Aorta (tissue), 5 donors: ENCODE results near the gene WDR45B. TPM values are rescaled to one million over a fixed set of nuclear protein-coding genes. Genes with fewer than 3 reads are reported as not detected.

Experiments
- ATAC-seq: fragments of 200-7000 bp; cut with Tn5 transposase; one replicate; pipeline ENCODE4 v1.9.1; 2022; ENCODE audit warnings: moderate library complexity; ENCODE audit not compliant: low FRiP score
- DNase-seq, 2 donors: peaks; one replicate each; pipeline ENCODE4 v3.0.0-alpha.2; 2020
- H3K27ac ChIP-seq, 2 donors: one replicate each; pipeline ENCODE4 v1.5.1; 2013; ENCODE audit warnings: low read length in 2 of 2, mild to moderate bottlenecking in 2 of 2, moderate library complexity in 2 of 2, control low read depth in 1 of 2, inconsistent platforms in 1 of 2, low read depth in 1 of 2
- H3K27me3 ChIP-seq, 2 donors: one replicate each; pipeline ENCODE4 v1.6.1; 2013; ENCODE audit warnings: control low read depth in 1 of 2, low read length in 1 of 2, mild to moderate bottlenecking in 1 of 2, moderate library complexity in 1 of 2; ENCODE audit not compliant: insufficient read depth in 2 of 2, control insufficient read depth in 1 of 2
- H3K36me3 ChIP-seq, 2 donors: one replicate each; pipeline ENCODE4 v1.6.1; 2013; ENCODE audit warnings: control low read depth in 1 of 2, low read length in 1 of 2, mild to moderate bottlenecking in 1 of 2; ENCODE audit not compliant: insufficient read depth in 2 of 2, control insufficient read depth in 1 of 2
- H3K4me1 ChIP-seq, 2 donors: one replicate each; pipeline ENCODE4 v1.6.1; 2013; ENCODE audit warnings: low read length in 2 of 2, control low read depth in 1 of 2, mild to moderate bottlenecking in 1 of 2, moderate library complexity in 1 of 2; ENCODE audit not compliant: insufficient read depth in 2 of 2, control insufficient read depth in 1 of 2
- H3K4me3 ChIP-seq, 2 donors: one replicate each; pipeline ENCODE4 v1.5.1; 2013; ENCODE audit warnings: low read length in 2 of 2, control low read depth in 1 of 2, mild to moderate bottlenecking in 1 of 2
- H3K9me3 ChIP-seq: one replicate; pipeline ENCODE4 v1.6.1; 2013; ENCODE audit warnings: mild to moderate bottlenecking, low read length; ENCODE audit not compliant: control insufficient read depth
- WGBS, 2 donors: extraction: QIAGEN DNeasy Blood & Tissue Kit; methylation state at CpG; one replicate each; pipeline ENCODE4 v1.1.7; 2013; 5-methylcytosine and 5-hydroxymethylcytosine counted together
- intact Hi-C, 2 donors: fragments of 100-400 bp; cut with DNase I; formaldehyde crosslinking; loops; one replicate each; pipeline versions ENCODE4 v1.14.2 to v1.15.0; 2022
- microRNA-seq, 2 donors: library from miRNA; unstranded; fragments of <30 nt; microRNA quantifications; one replicate each; pipeline ENCODE4 v1.2.0, GENCODE V29; 2020
- polyA plus RNA-seq, 2 donors: library from polyadenylated mRNA; stranded (reverse); fragments of 200-250 nt; gene quantifications; one replicate each; pipeline ENCODE4 v1.2.3, GENCODE V29; 2013
- total RNA-seq, 2 donors: library from RNA; stranded (reverse); fragmentation: NEBNext Ultra II Directional; extraction: Animal tissue kit (Norgen Biotek cat#: 25700); gene quantifications; one replicate each; pipeline ENCODE4 v1.2.1, GENCODE V29; 2021
- donor health status: healthy with polysubstance abuse.
- donor health status: Bipolar disorder and iron deficiency.
- donor health status: DM: no; HTN: no; CAD: no.
- donor health status: DM: no; HTN: no; CAD: no.
- donor health status: DM: yes; HTN: yes; CAD: no.

Gene WDR45B
- total and polyA plus RNA-seq, 4 donors: 34.7 to 75.4 (median 57.4) TPM

GRCh38 chr17:82567286-82567685 lies 81.0 kb downstream of the WDR45B start:
- no peak overlapping the region for H3K4me3 ChIP-seq
- ATAC-seq (no peak), DNase-seq (no peak)
- H3K27ac ChIP-seq: no peak overlapping the region
- peaks cover 0 to 2% of the 10 kb centered on the region in 2 donors for H3K36me3 ChIP-seq
- intact Hi-C loops: no loop called here
- WGBS, 2 donors: 93 to 94% methylated on average over 15 of the region's 15 CpGs
- H3K9me3 ChIP-seq: no peaks in the 10 kb centered on the region
- peaks cover 3 to 4% of the 10 kb centered on the region in 2 donors for H3K4me1 ChIP-seq
- no peaks in the 10 kb centered on the region for H3K27me3 ChIP-seq

GRCh38 chr17:82566129-82566960 lies 81.9 kb downstream of the WDR45B start:
- Histone ChIP-seq H3K27me3 (no peaks in the 10 kb centered on the region), H3K4me1 (peaks cover 3 to 4% of the 10 kb centered on the region in 2 donors), H3K4me3 (no peak overlapping the region), H3K9me3 (no peaks in the 10 kb centered on the region), H3K27ac (no peak overlapping the region), H3K36me3 (no peaks in the 10 kb centered on the region)
- no peak for DNase-seq
- WGBS, 2 donors: 69 to 73% methylated on average over 18 of the region's 18 CpGs
- intact Hi-C loops: no loop called here
- peak; percentile 7 for ATAC-seq

- 0 to 3% methylated on average over 1 of the region's 1 CpG for WGBS, 2 donors
- Histone ChIP-seq H3K4me1 (peaks cover 3 to 4% of the 10 kb centered on the region in 2 donors), H3K27ac (no peak overlapping the region), H3K4me3 (no peak overlapping the region), H3K27me3 (no peaks in the 10 kb centered on the region), H3K9me3 (no peaks in the 10 kb centered on the region), H3K36me3 (no peaks in the 10 kb centered on the region)
- no peak for ATAC-seq
- no peak for DNase-seq
- intact Hi-C loops: no loop called here
Measured at GRCh38 chr17:82565551-82565950, 82.7 kb downstream of the WDR45B start.

Small RNAs within 50 kb of the gene (microRNA-seq; reads per million reads assigned to microRNA genes)
- 1.8 to 2.0 reads per million in 2 donors for gene MIR4525

Other genes with a start within 250 kb of the WDR45B start
- gene HEXD, start 230.1 kb downstream of the WDR45B start, total RNA-seq: 10 to 100 TPM; 14.8 to 34.7 TPM
- gene HEXD, start 230.1 kb downstream of the WDR45B start, polyA plus RNA-seq: 100 to 1,000 TPM in 1 of 2 donors, 10 to 100 TPM in 1; 15.7 to 133 TPM
- 10 to 100 TPM; 17.5 to 22.2 TPM for gene OGFOD3, start 229.9 kb downstream of the WDR45B start, total RNA-seq
- gene OGFOD3, start 229.9 kb downstream of the WDR45B start, polyA plus RNA-seq: 10 to 100 TPM; 12.0 to 25.9 TPM
- gene CYBC1, start 197.7 kb downstream of the WDR45B start, total RNA-seq: 100 to 1,000 TPM in 1 of 2 donors, 10 to 100 TPM in 1; 59.9 to 131 TPM
- 10 to 100 TPM; 26.5 to 65.7 TPM for gene CYBC1, start 197.7 kb downstream of the WDR45B start, polyA plus RNA-seq
- 10 to 100 TPM; 45.9 to 76.0 TPM for gene NARF, start 189.7 kb downstream of the WDR45B start, total RNA-seq
- 100 to 1,000 TPM in 1 of 2 donors, 10 to 100 TPM in 1; 34.4 to 162 TPM for gene NARF, start 189.7 kb downstream of the WDR45B start, polyA plus RNA-seq
- 10 to 100 TPM; 52.0 to 58.8 TPM for gene FOXK2, start 128.7 kb downstream of the WDR45B start, total RNA-seq
- 10 to 100 TPM; 15.3 to 19.5 TPM for gene FOXK2, start 128.7 kb downstream of the WDR45B start, polyA plus RNA-seq
- gene RAB40B, start 50.3 kb upstream of the WDR45B start, total RNA-seq: 10 to 100 TPM in 1 of 2 donors, 1 to 10 TPM in 1; 4.5 to 10.7 TPM
- gene RAB40B, start 50.3 kb upstream of the WDR45B start, polyA plus RNA-seq: 10 to 100 TPM; 11.6 to 19.5 TPM
- gene FN3KRP, start 68.3 kb upstream of the WDR45B start, total RNA-seq: 10 to 100 TPM; 18.6 to 26.7 TPM
- 10 to 100 TPM; 25.3 to 35.2 TPM for gene FN3KRP, start 68.3 kb upstream of the WDR45B start, polyA plus RNA-seq
- 10 to 100 TPM; 10.8 to 23.0 TPM for gene FN3K, start 87.2 kb upstream of the WDR45B start, total RNA-seq
- gene FN3K, start 87.2 kb upstream of the WDR45B start, polyA plus RNA-seq: 10 to 100 TPM; 14.0 to 20.9 TPM
- 100 to 1,000 TPM in 1 of 2 donors, 10 to 100 TPM in 1; 97.1 to 125 TPM for gene TBCD, start 103.6 kb upstream of the WDR45B start, total RNA-seq
- gene TBCD, start 103.6 kb upstream of the WDR45B start, polyA plus RNA-seq: 100 to 1,000 TPM in 1 of 2 donors, 10 to 100 TPM in 1; 20.0 to 182 TPM
- gene ZNF750, start 191.6 kb upstream of the WDR45B start, total RNA-seq: under 1 TPM in 1 of 2 donors, not detected in 1; 0.21 TPM
- under 1 TPM in 1 of 2 donors, not detected in 1; 0.10 TPM for gene ZNF750, start 191.6 kb upstream of the WDR45B start, polyA plus RNA-seq